Osteoblast (primary cell): Measurements from ENCODE around the gene SH3RF3. TPM values are rescaled to one million over a fixed set of nuclear protein-coding genes. Genes with fewer than 3 reads are reported as not detected.

ENCODE experiments used
- DNase-seq: peaks from one replicate; pipeline ENCODE4 v3.0.0; 2011; ENCODE audit warnings: low spot score, mixed read lengths; ENCODE audit not compliant: insufficient read length; ENCODE audit errors: missing footprints
- H2AFZ ChIP-seq: 2 replicates; pipeline ENCODE4 v1.6.0; 2011; ENCODE audit warnings: mild to moderate bottlenecking, low read length
- H3K27ac ChIP-seq: 2 replicates; pipeline ENCODE4 v1.5.1; 2011; ENCODE audit warnings: mild to moderate bottlenecking, low read depth, low read length, moderate library complexity
- H3K27me3 ChIP-seq: 2 replicates; pipeline ENCODE4 v1.6.0; 2012; ENCODE audit warnings: mild to moderate bottlenecking, control low read depth, inconsistent platforms, low read length, moderate library complexity; ENCODE audit not compliant: insufficient read depth
- H3K36me3 ChIP-seq: 2 replicates; pipeline ENCODE4 v1.5.1; 2011; ENCODE audit warnings: mild to moderate bottlenecking, low read length, control low read depth, moderate library complexity; ENCODE audit not compliant: insufficient read depth
- H3K4me1 ChIP-seq: 2 replicates; pipeline ENCODE4 v1.5.1; 2011; ENCODE audit warnings: mild to moderate bottlenecking, low read length, control low read depth, moderate library complexity; ENCODE audit not compliant: insufficient read depth
- H3K4me2 ChIP-seq: 2 replicates; pipeline ENCODE4 v1.6.0; 2011; ENCODE audit warnings: mild to moderate bottlenecking, low read length; ENCODE audit not compliant: insufficient read depth
- H3K4me3 ChIP-seq: fragments of 200-600 bp; sonication (generic); 3 replicates; pipeline ENCODE4 v1.5.1; 2012; ENCODE audit warnings: mild to moderate bottlenecking, low read length, inconsistent platforms; ENCODE audit not compliant: insufficient read depth
- H3K79me2 ChIP-seq: 2 replicates; pipeline ENCODE4 v1.6.0; 2012; ENCODE audit warnings: mild to moderate bottlenecking, low read length, control low read depth, inconsistent platforms; ENCODE audit not compliant: insufficient read depth
- H3K9me3 ChIP-seq: 2 replicates; pipeline ENCODE4 v1.5.1; 2011; ENCODE audit warnings: low read depth, low read length, control low read depth
- H4K20me1 ChIP-seq: 2 replicates; pipeline ENCODE4 v1.6.0; 2012; ENCODE audit warnings: mild to moderate bottlenecking, low read length, control low read depth; ENCODE audit not compliant: insufficient read depth
- total RNA-seq: library from RNA; depleted of rRNA; stranded (reverse); fragments of >200 nt; gene quantifications from 2 replicates; pipeline ENCODE4 v1.2.3, GENCODE V29; 2012
- TF ChIP-seq, protein P1 (sequence below): IDR thresholded peaks from 2 replicates; pipeline ENCODE4 v1.5.1; 2011; ENCODE audit warnings: mild to moderate bottlenecking, low read depth, low read length, moderate library complexity; ENCODE audit errors: extremely low read depth

The SH3RF3 gene
- total RNA-seq, 1 donor, result 14.8 TPM

GRCh38 chr2:109299536-109299935, 170.5 kb downstream of the SH3RF3 start:
- Histone ChIP-seq H3K9me3 (no peaks in the 10 kb centered on the region), H3K79me2 (peaks cover 57% of the 10 kb centered on the region), H3K4me3 (no peak overlapping the region), H3K36me3 (no peaks in the 10 kb centered on the region), H4K20me1 (peaks cover 48% of the 10 kb centered on the region), H2AFZ (no peak overlapping the region), H3K27ac (no peak overlapping the region), H3K4me1 (peaks cover under 1% of the 10 kb centered on the region), H3K4me2 (no peak overlapping the region), H3K27me3 (no peaks in the 10 kb centered on the region)
- TF ChIP-seq, protein P1, sequence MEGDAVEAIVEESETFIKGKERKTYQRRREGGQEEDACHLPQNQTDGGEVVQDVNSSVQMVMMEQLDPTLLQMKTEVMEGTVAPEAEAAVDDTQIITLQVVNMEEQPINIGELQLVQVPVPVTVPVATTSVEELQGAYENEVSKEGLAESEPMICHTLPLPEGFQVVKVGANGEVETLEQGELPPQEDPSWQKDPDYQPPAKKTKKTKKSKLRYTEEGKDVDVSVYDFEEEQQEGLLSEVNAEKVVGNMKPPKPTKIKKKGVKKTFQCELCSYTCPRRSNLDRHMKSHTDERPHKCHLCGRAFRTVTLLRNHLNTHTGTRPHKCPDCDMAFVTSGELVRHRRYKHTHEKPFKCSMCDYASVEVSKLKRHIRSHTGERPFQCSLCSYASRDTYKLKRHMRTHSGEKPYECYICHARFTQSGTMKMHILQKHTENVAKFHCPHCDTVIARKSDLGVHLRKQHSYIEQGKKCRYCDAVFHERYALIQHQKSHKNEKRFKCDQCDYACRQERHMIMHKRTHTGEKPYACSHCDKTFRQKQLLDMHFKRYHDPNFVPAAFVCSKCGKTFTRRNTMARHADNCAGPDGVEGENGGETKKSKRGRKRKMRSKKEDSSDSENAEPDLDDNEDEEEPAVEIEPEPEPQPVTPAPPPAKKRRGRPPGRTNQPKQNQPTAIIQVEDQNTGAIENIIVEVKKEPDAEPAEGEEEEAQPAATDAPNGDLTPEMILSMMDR, result no peak
- DNase-seq, result peak; percentile 84

DNA sequence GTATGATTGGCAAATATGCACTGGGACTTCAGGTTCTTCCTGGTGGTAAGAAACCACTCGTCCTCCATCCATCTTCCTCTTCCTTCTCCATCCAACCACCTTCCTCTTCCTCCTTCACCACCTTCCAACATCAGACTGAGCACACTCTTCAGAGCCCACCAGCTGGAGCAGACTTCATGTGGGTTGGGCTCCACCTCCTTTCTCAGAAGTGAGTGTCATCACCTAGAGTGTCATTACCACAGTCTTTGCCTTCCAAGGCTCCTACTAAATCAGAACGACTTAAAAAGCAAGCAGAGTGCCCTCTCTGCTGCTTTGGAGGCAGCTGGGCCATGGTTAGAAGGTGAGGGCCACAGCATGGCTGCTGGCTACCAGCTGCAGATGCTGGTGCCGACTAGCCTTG, 171.6 kb downstream of the SH3RF3 start:
- TF ChIP-seq, protein P1, result no peak
- H4K20me1 ChIP-seq, result peaks cover 48% of the 10 kb centered on the region
- no peak overlapping the region for H3K4me3 ChIP-seq
- H2AFZ ChIP-seq, result no peak overlapping the region
- no peaks in the 10 kb centered on the region for H3K9me3 ChIP-seq
- no peaks in the 10 kb centered on the region for H3K27me3 ChIP-seq
- no peaks in the 10 kb centered on the region for H3K36me3 ChIP-seq
- peak; percentile 49 for DNase-seq
- H3K4me1 ChIP-seq, result peaks cover 4% of the 10 kb centered on the region
- H3K4me2 ChIP-seq, result no peak overlapping the region
- no peak overlapping the region for H3K27ac ChIP-seq
- H3K79me2 ChIP-seq, result peaks cover 58% of the 10 kb centered on the region

DNA sequence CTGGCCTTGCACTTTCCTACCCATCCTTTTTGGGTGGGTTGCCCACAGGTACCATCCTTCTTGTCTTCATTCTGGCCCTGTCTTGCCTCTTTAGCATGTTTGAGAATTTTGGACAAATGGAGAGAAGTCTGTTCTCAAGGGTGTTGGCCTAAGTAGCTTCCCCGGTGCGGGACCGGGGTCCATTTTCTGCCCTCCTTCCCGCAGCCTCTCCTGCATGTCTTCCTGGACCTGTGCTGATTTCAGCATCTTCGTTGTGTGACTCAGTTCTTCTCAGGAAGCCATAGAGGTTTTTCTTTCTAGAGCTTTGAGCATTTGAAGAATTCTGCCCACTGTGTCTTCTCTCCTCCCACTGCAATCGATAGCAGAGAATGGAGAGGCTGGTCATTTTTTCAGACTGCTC, 172.7 kb downstream of the SH3RF3 start:
- Histone ChIP-seq H3K4me2 (no peak overlapping the region), H3K4me3 (no peak overlapping the region), H3K4me1 (peaks cover 4% of the 10 kb centered on the region), H2AFZ (no peak overlapping the region), H4K20me1 (peaks cover 59% of the 10 kb centered on the region), H3K79me2 (peaks cover 68% of the 10 kb centered on the region), H3K9me3 (no peaks in the 10 kb centered on the region), H3K27me3 (no peaks in the 10 kb centered on the region), H3K27ac (no peak overlapping the region), H3K36me3 (no peaks in the 10 kb centered on the region)
- TF ChIP-seq, protein P1, result no peak
- DNase-seq, result peak; percentile 75

DNA sequence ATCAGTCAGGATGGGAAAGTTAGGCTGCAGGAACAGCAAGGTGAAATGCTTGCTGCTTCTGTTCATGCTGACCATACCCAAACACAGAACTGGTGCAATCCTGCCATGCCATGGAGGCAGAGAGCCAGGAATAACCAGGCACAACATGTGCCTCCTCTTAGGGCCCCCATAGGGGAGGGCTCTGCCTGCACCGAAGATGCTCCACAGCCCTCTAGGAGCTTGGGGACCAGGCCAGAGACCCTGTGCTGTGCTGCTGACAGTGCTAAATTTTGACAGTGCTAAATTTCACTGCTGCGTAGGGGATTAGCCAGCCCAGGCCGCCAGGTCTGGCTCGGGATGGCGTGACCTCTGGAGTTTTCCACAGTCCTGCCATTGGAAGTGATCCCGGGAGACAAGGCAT, 173.3 kb downstream of the SH3RF3 start:
- no peak overlapping the region for H3K27ac ChIP-seq
- no peaks in the 10 kb centered on the region for H3K27me3 ChIP-seq
- H3K36me3 ChIP-seq, result no peaks in the 10 kb centered on the region
- H3K79me2 ChIP-seq, result peaks cover 72% of the 10 kb centered on the region
- no peaks in the 10 kb centered on the region for H3K9me3 ChIP-seq
- H2AFZ ChIP-seq, result no peak overlapping the region
- peaks cover 60% of the 10 kb centered on the region for H4K20me1 ChIP-seq
- peaks cover 4% of the 10 kb centered on the region for H3K4me1 ChIP-seq
- TF ChIP-seq, protein P1, result no peak
- H3K4me2 ChIP-seq, result no peak overlapping the region
- peak; percentile 65 for DNase-seq
- no peak overlapping the region for H3K4me3 ChIP-seq
